HFF-Myc (cell line): ENCODE measurements around the gene C3orf33.

Experiments
- DNase-seq: peaks from one replicate; pipeline ENCODE4 v3.0.0-alpha.2; 2011; ENCODE audit warnings: low read depth; ENCODE audit errors: extremely low read depth
- H3K4me3 ChIP-seq: replicated peaks from 2 replicates; pipeline ENCODE4 v1.5.1; 2011; ENCODE audit warnings: low read depth, mild to moderate bottlenecking, control low read depth, low read length
- CTCF ChIP-seq: IDR thresholded peaks from 2 replicates; pipeline ENCODE4 v1.5.1; 2012; ENCODE audit warnings: mild to moderate bottlenecking, low read depth, low read length, control low read depth; ENCODE audit errors: missing control alignments

C3orf33 gene

GRCh38 chr3:155746703-155747102, 59.4 kb downstream of the C3orf33 start:
- no peak for TF ChIP-seq CTCF
- H3K4me3 ChIP-seq, result no peak overlapping the region
- no peak for DNase-seq

- H3K4me3 ChIP-seq, result no peak overlapping the region
- no peak for TF ChIP-seq CTCF
- DNase-seq, result no peak
Observed at GRCh38 chr3:155745795-155746550, 60.1 kb downstream of the C3orf33 start.

GRCh38 chr3:155744626-155745324, 61.3 kb downstream of the C3orf33 start, which contains the start of gene PLCH1:
Gene PLCH1, minus strand, starts transcription at chr3:155745071. Its CDS starts 40,847 bp downstream, at chr3:155704224.
- no peak for DNase-seq
- TF ChIP-seq CTCF, result no peak
- peak within 1 kb of the TSS; percentile 70 for H3K4me3 ChIP-seq

- DNase-seq, result no peak
- H3K4me3 ChIP-seq, result peak overlapping the region; percentile 70
Observed at GRCh38 chr3:155744010-155744625, 62.0 kb downstream of the C3orf33 start.

GRCh38 chr3:155743606-155744005, 62.5 kb downstream of the C3orf33 start:
- no peak for DNase-seq
- peak overlapping the region; percentile 70 for H3K4me3 ChIP-seq
- TF ChIP-seq CTCF, result no peak

More at GRCh38 chr3:155744010-155744625, 62.0 kb downstream of the C3orf33 start:
- no peak for TF ChIP-seq CTCF

GRCh38 chr3:155742349-155742965, 63.6 kb downstream of the C3orf33 start:
- no peak for TF ChIP-seq CTCF
- DNase-seq, result no peak
- no peak overlapping the region for H3K4me3 ChIP-seq
